HG03520 (cell line): ENCODE data around the gene ZMYM2.
"Not testable (repeated sequence)": the region's sequence is repeated elsewhere in the genome, so short reads cannot be mapped to it uniquely, and the experiment has no call there.

ENCODE experiments used
- ATAC-seq: cut with Tn5 transposase; IDR thresholded peaks from one replicate; pipeline ENCODE4 v1.9.1; 2021; ENCODE audit warnings: mild to moderate bottlenecking, moderate library complexity; ENCODE audit not compliant: unreplicated experiment

ZMYM2 gene

GRCh38 chr13:19982447-19983043 lies 24.0 kb downstream of the ZMYM2 start:
- ATAC-seq, result no peak

- peak; percentile 72 for ATAC-seq
Observed at GRCh38 chr13:19984430-19985218, 26.1 kb downstream of the ZMYM2 start.

GRCh38 chr13:19985219-19985556 lies 26.7 kb downstream of the ZMYM2 start:
- ATAC-seq, result no peak

- no peak for ATAC-seq
Observed at GRCh38 chr13:19991531-19991930, 33.0 kb downstream of the ZMYM2 start.

- no peak for ATAC-seq
Observed at GRCh38 chr13:19993024-19993423, 34.5 kb downstream of the ZMYM2 start.

- no peak for ATAC-seq
Observed at GRCh38 chr13:19998960-19999359, 40.4 kb downstream of the ZMYM2 start.

- ATAC-seq, result no peak
Observed at GRCh38 chr13:20000062-20000552, 41.6 kb downstream of the ZMYM2 start.

- no peak for ATAC-seq
Observed at GRCh38 chr13:20001366-20002190, 43.1 kb downstream of the ZMYM2 start.

GRCh38 chr13:20002787-20003186 lies 44.3 kb downstream of the ZMYM2 start:
- ATAC-seq, result no peak

GRCh38 chr13:20006206-20006605 lies 47.7 kb downstream of the ZMYM2 start:
- ATAC-seq, result no peak

GRCh38 chr13:20015763-20016162 lies 57.2 kb downstream of the ZMYM2 start:
- no peak for ATAC-seq

- ATAC-seq, result no peak
Observed at GRCh38 chr13:20016649-20017364, 58.3 kb downstream of the ZMYM2 start.

- no peak for ATAC-seq
Observed at GRCh38 chr13:20017365-20017711, 58.8 kb downstream of the ZMYM2 start.

GRCh38 chr13:20019043-20019442 lies 60.5 kb downstream of the ZMYM2 start:
- no peak for ATAC-seq

- no peak for ATAC-seq
Observed at GRCh38 chr13:20024702-20025101, 66.2 kb downstream of the ZMYM2 start.

GRCh38 chr13:20028953-20029352 lies 70.4 kb downstream of the ZMYM2 start:
- no peak for ATAC-seq

GRCh38 chr13:20033486-20033885 lies 75.0 kb downstream of the ZMYM2 start:
- ATAC-seq, result no peak

- ATAC-seq, result no peak
Observed at GRCh38 chr13:20035130-20035529, 76.6 kb downstream of the ZMYM2 start.

GRCh38 chr13:20037908-20038307 lies 79.4 kb downstream of the ZMYM2 start:
- ATAC-seq, result no peak

GRCh38 chr13:20042603-20043002 lies 84.1 kb downstream of the ZMYM2 start:
- not testable (repeated sequence) for ATAC-seq
